ENCODE measurements around the gene KRTAP10-12. TPM values are rescaled to one million over a fixed set of nuclear protein-coding genes. Genes with fewer than 3 reads are reported as not detected.

Gene KRTAP10-12
- total RNA-seq, 1 experiment from 2014 or later: not detected

DNA sequence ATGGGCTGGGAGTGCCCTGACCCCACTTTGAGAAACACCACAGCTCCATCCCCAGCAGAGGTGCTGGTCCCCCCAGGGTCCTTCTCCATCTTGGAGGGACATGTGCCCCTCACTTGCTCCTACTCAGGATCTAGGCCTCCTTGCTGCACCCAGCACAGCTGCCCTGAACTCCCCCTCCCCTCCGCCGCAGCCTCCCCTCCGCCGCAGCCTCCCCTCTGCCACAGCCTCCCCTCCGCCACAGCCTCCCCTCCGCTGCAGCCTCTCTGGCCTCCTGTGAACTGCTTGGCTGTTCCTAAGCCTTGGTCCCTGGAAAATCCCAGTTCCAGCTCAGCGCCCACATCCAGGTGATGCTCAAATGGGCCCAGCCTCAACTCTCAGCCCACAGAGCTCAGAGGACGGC is 30.3 kb downstream of the KRTAP10-12 start:
- Histone ChIP-seq H3K27ac (ENCODE audit: low read length) (no peak overlapping the region), H2AFZ (ENCODE audit: low read length) (no peak overlapping the region), H3K79me2 (ENCODE audit: low read length) (no peaks in the 10 kb centered on the region), H4K20me1 (ENCODE audit: insufficient read depth, low read depth, low read length) (no peaks in the 10 kb centered on the region), H3K36me3 (ENCODE audit: insufficient read depth, low read length) (no peaks in the 10 kb centered on the region), H3K9me2 (replicated peaks; ENCODE audit: insufficient read depth, low read length) (no peaks in the 10 kb centered on the region), H3K9me3 (ENCODE audit: low read length) (no peaks in the 10 kb centered on the region), H3K4me1 (ENCODE audit: low read length) (peaks cover 7% of the 10 kb centered on the region), H3K9ac (ENCODE audit: low read length) (no peak overlapping the region), H3K4me3 (ENCODE audit: low read length) (no peak overlapping the region), H3K4me2 (ENCODE audit: low read depth, low read length, poor library complexity, severe bottlenecking) (no peak overlapping the region), H3K27me3 (ENCODE audit: low read length) (no peaks in the 10 kb centered on the region)
- no peak for DNase-seq

DNA sequence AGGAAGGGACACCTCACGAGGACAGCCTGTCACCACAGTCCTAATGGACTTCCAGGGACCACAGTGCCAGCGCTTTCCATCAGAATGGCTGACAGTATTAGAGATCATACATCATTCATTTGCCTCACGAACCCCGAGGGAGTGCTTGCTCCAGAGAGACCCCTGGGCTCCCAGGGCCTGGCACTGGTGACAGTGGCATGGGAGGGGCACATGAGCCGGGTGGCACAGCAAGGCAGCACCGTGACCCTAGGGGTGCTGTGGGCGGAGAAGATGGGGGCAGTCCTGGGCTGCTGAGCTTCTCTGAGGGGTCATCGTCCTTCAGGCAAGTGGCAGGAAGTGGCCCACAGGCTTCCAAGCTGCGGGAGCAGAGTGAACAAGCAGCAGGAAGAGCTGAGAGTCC is 30.8 kb downstream of the KRTAP10-12 start:
- H3K9ac ChIP-seq (ENCODE audit: low read length): no peak overlapping the region
- no peak overlapping the region for H3K27ac ChIP-seq (ENCODE audit: low read length)
- H2AFZ ChIP-seq (ENCODE audit: low read length): no peak overlapping the region
- no peaks in the 10 kb centered on the region for H3K27me3 ChIP-seq (ENCODE audit: low read length)
- H3K4me1 ChIP-seq (ENCODE audit: low read length): peaks cover 7% of the 10 kb centered on the region
- H3K36me3 ChIP-seq (ENCODE audit: insufficient read depth, low read length): no peaks in the 10 kb centered on the region
- H3K4me3 ChIP-seq (ENCODE audit: low read length): no peak overlapping the region
- H3K9me2 ChIP-seq (replicated peaks; ENCODE audit: insufficient read depth, low read length): no peaks in the 10 kb centered on the region
- H3K79me2 ChIP-seq (ENCODE audit: low read length): no peaks in the 10 kb centered on the region
- H3K9me3 ChIP-seq (ENCODE audit: low read length): no peaks in the 10 kb centered on the region
- no peak for DNase-seq
- H4K20me1 ChIP-seq (ENCODE audit: insufficient read depth, low read depth, low read length): no peaks in the 10 kb centered on the region
- no peak overlapping the region for H3K4me2 ChIP-seq (ENCODE audit: low read depth, low read length, poor library complexity, severe bottlenecking)

- H4K20me1 ChIP-seq (ENCODE audit: insufficient read depth, low read depth, low read length): no peaks in the 10 kb centered on the region
- H3K4me3 ChIP-seq (ENCODE audit: low read length): no peak overlapping the region
- no peak overlapping the region for H3K9ac ChIP-seq (ENCODE audit: low read length)
- H3K4me2 ChIP-seq (ENCODE audit: low read depth, low read length, poor library complexity, severe bottlenecking): no peak overlapping the region
- no peaks in the 10 kb centered on the region for H3K9me2 ChIP-seq (replicated peaks; ENCODE audit: insufficient read depth, low read length)
- no peak for DNase-seq
- H3K79me2 ChIP-seq (ENCODE audit: low read length): no peaks in the 10 kb centered on the region
- H3K36me3 ChIP-seq (ENCODE audit: insufficient read depth, low read length): no peaks in the 10 kb centered on the region
- peaks cover 7% of the 10 kb centered on the region for H3K4me1 ChIP-seq (ENCODE audit: low read length)
- no peaks in the 10 kb centered on the region for H3K27me3 ChIP-seq (ENCODE audit: low read length)
- H3K27ac ChIP-seq (ENCODE audit: low read length): no peak overlapping the region
- no peaks in the 10 kb centered on the region for H3K9me3 ChIP-seq (ENCODE audit: low read length)
- H2AFZ ChIP-seq (ENCODE audit: low read length): no peak overlapping the region
Measured at GRCh38 chr21:44728716-44729115, 31.7 kb downstream of the KRTAP10-12 start.

- Histone ChIP-seq H3K36me3 (ENCODE audit: insufficient read depth, low read length) (no peaks in the 10 kb centered on the region), H3K9ac (ENCODE audit: low read length) (no peak overlapping the region)
- DNase-seq: no peak
Measured at GRCh38 chr21:44729336-44730027, 32.5 kb downstream of the KRTAP10-12 start.

DNA sequence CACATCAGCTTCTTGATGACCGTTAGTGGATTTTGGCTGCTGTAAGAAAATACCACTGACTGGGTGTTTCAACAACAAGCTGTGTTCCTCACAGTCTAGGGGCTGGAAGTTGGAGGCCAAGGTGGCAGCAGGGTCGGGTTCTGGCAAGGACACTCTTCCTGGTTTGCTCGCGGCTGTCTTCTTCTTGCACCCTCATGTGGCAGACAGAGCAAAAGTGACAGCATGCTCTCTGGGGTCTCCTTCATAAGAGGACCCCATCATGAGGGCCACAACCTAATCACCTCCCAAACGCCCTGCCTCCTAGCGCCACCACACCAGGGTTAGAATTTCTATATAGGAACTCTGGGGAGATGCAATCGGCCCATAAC is 33.0 kb downstream of the KRTAP10-12 start:
- Histone ChIP-seq H4K20me1 (ENCODE audit: insufficient read depth, low read depth, low read length) (no peaks in the 10 kb centered on the region), H3K4me2 (ENCODE audit: low read depth, low read length, poor library complexity, severe bottlenecking) (no peak overlapping the region), H3K27ac (ENCODE audit: low read length) (no peak overlapping the region), H3K9me3 (ENCODE audit: low read length) (no peaks in the 10 kb centered on the region), H3K4me1 (ENCODE audit: low read length) (peaks cover 7% of the 10 kb centered on the region), H2AFZ (ENCODE audit: low read length) (no peak overlapping the region), H3K9me2 (replicated peaks; ENCODE audit: insufficient read depth, low read length) (no peaks in the 10 kb centered on the region), H3K27me3 (ENCODE audit: low read length) (no peaks in the 10 kb centered on the region), H3K36me3 (ENCODE audit: insufficient read depth, low read length) (no peaks in the 10 kb centered on the region), H3K9ac (ENCODE audit: low read length) (no peak overlapping the region), H3K79me2 (ENCODE audit: low read length) (no peaks in the 10 kb centered on the region), H3K4me3 (ENCODE audit: low read length) (no peak overlapping the region)
- DNase-seq: no peak

More at GRCh38 chr21:44729336-44730027, 32.5 kb downstream of the KRTAP10-12 start:
- Histone ChIP-seq H3K9me3 (ENCODE audit: low read length) (no peaks in the 10 kb centered on the region), H3K79me2 (ENCODE audit: low read length) (no peaks in the 10 kb centered on the region), H2AFZ (ENCODE audit: low read length) (no peak overlapping the region), H3K27me3 (ENCODE audit: low read length) (no peaks in the 10 kb centered on the region), H3K4me2 (ENCODE audit: low read depth, low read length, poor library complexity, severe bottlenecking) (no peak overlapping the region), H3K27ac (ENCODE audit: low read length) (no peak overlapping the region), H3K9me2 (replicated peaks; ENCODE audit: insufficient read depth, low read length) (no peaks in the 10 kb centered on the region), H3K4me3 (ENCODE audit: low read length) (no peak overlapping the region), H3K4me1 (ENCODE audit: low read length) (peaks cover 7% of the 10 kb centered on the region), H4K20me1 (ENCODE audit: insufficient read depth, low read depth, low read length) (no peaks in the 10 kb centered on the region)

DNA sequence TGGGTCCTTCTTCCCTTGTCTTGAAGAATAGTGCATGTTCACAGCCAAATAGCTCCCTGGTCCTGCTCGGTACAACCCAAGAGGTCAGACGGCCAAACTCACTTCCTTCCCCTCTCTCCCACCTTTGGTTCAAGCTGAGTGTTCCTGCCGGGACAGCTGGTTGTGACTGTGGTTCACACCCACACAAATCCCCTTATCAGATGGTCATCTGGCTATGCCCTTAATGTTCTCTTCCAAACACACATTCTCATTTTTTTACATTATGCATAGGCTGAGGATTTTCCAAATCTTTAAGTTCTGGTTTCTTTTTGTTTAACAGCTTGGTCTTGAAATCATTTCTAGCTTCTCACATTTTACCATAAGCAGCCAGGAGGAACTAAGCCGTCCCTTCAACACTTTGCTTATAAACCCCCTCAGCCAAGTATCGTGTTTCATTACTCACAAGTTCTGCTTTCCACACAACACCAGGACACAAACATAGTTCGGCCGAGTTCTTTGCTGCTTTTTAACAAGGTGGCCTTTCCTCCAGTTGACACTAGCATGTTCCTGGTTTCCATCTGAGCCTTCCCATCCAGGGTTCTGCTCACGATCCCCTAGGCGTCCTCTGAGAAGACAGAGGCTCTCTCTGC is 34.1 kb downstream of the KRTAP10-12 start:
- H3K4me2 ChIP-seq (ENCODE audit: low read depth, low read length, poor library complexity, severe bottlenecking): no peak overlapping the region
- DNase-seq: peak; percentile 45
- no peaks in the 10 kb centered on the region for H3K36me3 ChIP-seq (ENCODE audit: insufficient read depth, low read length)
- no peaks in the 10 kb centered on the region for H3K9me2 ChIP-seq (replicated peaks; ENCODE audit: insufficient read depth, low read length)
- H3K27ac ChIP-seq (ENCODE audit: low read length): no peak overlapping the region
- H3K4me1 ChIP-seq (ENCODE audit: low read length): peaks cover 7% of the 10 kb centered on the region
- no peak overlapping the region for H3K4me3 ChIP-seq (ENCODE audit: low read length)
- H3K9me3 ChIP-seq (ENCODE audit: low read length): no peaks in the 10 kb centered on the region
- no peak overlapping the region for H3K9ac ChIP-seq (ENCODE audit: low read length)
- H4K20me1 ChIP-seq (ENCODE audit: insufficient read depth, low read depth, low read length): no peaks in the 10 kb centered on the region
- H3K27me3 ChIP-seq (ENCODE audit: low read length): no peaks in the 10 kb centered on the region
- no peak overlapping the region for H2AFZ ChIP-seq (ENCODE audit: low read length)
- no peaks in the 10 kb centered on the region for H3K79me2 ChIP-seq (ENCODE audit: low read length)

- no peak overlapping the region for H2AFZ ChIP-seq (ENCODE audit: low read length)
- H3K79me2 ChIP-seq (ENCODE audit: low read length): no peaks in the 10 kb centered on the region
- no peaks in the 10 kb centered on the region for H3K9me2 ChIP-seq (replicated peaks; ENCODE audit: insufficient read depth, low read length)
- H3K4me2 ChIP-seq (ENCODE audit: low read depth, low read length, poor library complexity, severe bottlenecking): no peak overlapping the region
- no peak overlapping the region for H3K9ac ChIP-seq (ENCODE audit: low read length)
- H3K9me3 ChIP-seq (ENCODE audit: low read length): no peaks in the 10 kb centered on the region
- no peak overlapping the region for H3K4me3 ChIP-seq (ENCODE audit: low read length)
- DNase-seq: no peak
- peaks cover 7% of the 10 kb centered on the region for H3K4me1 ChIP-seq (ENCODE audit: low read length)
- no peak overlapping the region for H3K27ac ChIP-seq (ENCODE audit: low read length)
- H4K20me1 ChIP-seq (ENCODE audit: insufficient read depth, low read depth, low read length): no peaks in the 10 kb centered on the region
- no peaks in the 10 kb centered on the region for H3K36me3 ChIP-seq (ENCODE audit: insufficient read depth, low read length)
- H3K27me3 ChIP-seq (ENCODE audit: low read length): no peaks in the 10 kb centered on the region
Measured at GRCh38 chr21:44732263-44732662, 35.3 kb downstream of the KRTAP10-12 start.

GRCh38 chr21:44732956-44733355 is 36.0 kb downstream of the KRTAP10-12 start:
- no peak overlapping the region for H3K4me3 ChIP-seq (ENCODE audit: low read length)
- H3K9me2 ChIP-seq (replicated peaks; ENCODE audit: insufficient read depth, low read length): no peaks in the 10 kb centered on the region
- no peak overlapping the region for H3K27ac ChIP-seq (ENCODE audit: low read length)
- H3K9me3 ChIP-seq (ENCODE audit: low read length): no peaks in the 10 kb centered on the region
- no peaks in the 10 kb centered on the region for H3K36me3 ChIP-seq (ENCODE audit: insufficient read depth, low read length)
- H3K4me1 ChIP-seq (ENCODE audit: low read length): peaks cover 7% of the 10 kb centered on the region
- H3K4me2 ChIP-seq (ENCODE audit: low read depth, low read length, poor library complexity, severe bottlenecking): no peak overlapping the region
- no peak overlapping the region for H3K9ac ChIP-seq (ENCODE audit: low read length)
- no peak for DNase-seq
- no peaks in the 10 kb centered on the region for H4K20me1 ChIP-seq (ENCODE audit: insufficient read depth, low read depth, low read length)
- H3K27me3 ChIP-seq (ENCODE audit: low read length): no peaks in the 10 kb centered on the region
- H3K79me2 ChIP-seq (ENCODE audit: low read length): no peaks in the 10 kb centered on the region
- no peak overlapping the region for H2AFZ ChIP-seq (ENCODE audit: low read length)
